Breast epithelium (tissue), 4 donors: Measurements from ENCODE around the gene RPL13A. TPM values are rescaled to one million over a fixed set of nuclear protein-coding genes. Genes with fewer than 3 reads are reported as not detected.
A peak's percentile ranks its signal among the peaks of the same experiment; 100 is the strongest.

Experiments
- DNase-seq, 2 donors: peaks; one replicate each; pipeline ENCODE4 v3.0.0-alpha.2; 2019; ENCODE audit warnings: low spot score in 2 of 2
- H3K27ac ChIP-seq, 2 donors: fragments of 200-600 bp; sonication (generic) in 1 of 2; one replicate each; pipeline ENCODE4 v1.5.1; 2016 to 2019; ENCODE audit warnings: mild to moderate bottlenecking in 1 of 2
- H3K27me3 ChIP-seq, 2 donors: fragments of 200-600 bp; sonication (generic) in 1 of 2; one replicate each; pipeline versions ENCODE4 v1.5.1 to v1.6.0; 2017 to 2019; ENCODE audit warnings: control low read depth in 1 of 2, mild to moderate bottlenecking in 1 of 2
- H3K36me3 ChIP-seq: fragments of 200-600 bp; one replicate; pipeline ENCODE4 v1.5.1; 2019
- H3K4me1 ChIP-seq, 2 donors: fragments of 200-600 bp; sonication (generic); one replicate each; pipeline ENCODE4 v1.5.1; 2016 to 2019; ENCODE audit warnings: control low read depth in 1 of 2
- H3K4me3 ChIP-seq, 3 donors: fragments of 200-600 bp; sonication (generic); 1 replicate in 2 of 3; 2 replicates in 1 of 3; pipeline ENCODE4 v1.5.1; 2016 to 2019; ENCODE audit warnings: mild to moderate bottlenecking in 3 of 3, moderate library complexity in 2 of 3
- H3K9me3 ChIP-seq, 2 donors: fragments of 200-600 bp; sonication (generic) in 1 of 2; one replicate each; pipeline ENCODE4 v1.5.1; 2016 to 2019; ENCODE audit warnings: control low read depth in 1 of 2
- POLR2A ChIP-seq: fragments of 450-650 bp; IDR thresholded peaks from one replicate; pipeline ENCODE4 v1.6.1; 2016; ENCODE audit warnings: antibody characterized with exemption, mild to moderate bottlenecking, moderate library complexity
- POLR2AphosphoS5 ChIP-seq, 3 donors: sonication (generic); formaldehyde crosslinking; IDR thresholded peaks; one replicate each; pipeline ENCODE4 v1.6.1; 2017; ENCODE audit warnings: antibody characterized with exemption in 3 of 3
- intact Hi-C: fragments of 100-400 bp; cut with DNase I; formaldehyde crosslinking; loops from one replicate; pipeline ENCODE4 v1.15.1; 2023; ENCODE audit warnings: low total_unique reads
- total RNA-seq, 3 donors: library from RNA; depleted of rRNA; stranded (reverse); fragments of >200 nt; gene quantifications; one replicate each; pipeline ENCODE4 v1.1.0, GENCODE V29; 2016
- TF ChIP-seq, protein P1 (sequence below), 3 donors: fragments of 450-650 bp; IDR thresholded peaks; one replicate each; pipeline ENCODE4 v1.5.1; 2016 to 2017; ENCODE audit warnings: antibody characterized with exemption in 3 of 3, mild to moderate bottlenecking in 3 of 3, moderate library complexity in 3 of 3

RPL13A gene
- total RNA-seq, 3 donors from 2014 or later, result 3,591 to 5,468 (median 4,346) TPM

DNA sequence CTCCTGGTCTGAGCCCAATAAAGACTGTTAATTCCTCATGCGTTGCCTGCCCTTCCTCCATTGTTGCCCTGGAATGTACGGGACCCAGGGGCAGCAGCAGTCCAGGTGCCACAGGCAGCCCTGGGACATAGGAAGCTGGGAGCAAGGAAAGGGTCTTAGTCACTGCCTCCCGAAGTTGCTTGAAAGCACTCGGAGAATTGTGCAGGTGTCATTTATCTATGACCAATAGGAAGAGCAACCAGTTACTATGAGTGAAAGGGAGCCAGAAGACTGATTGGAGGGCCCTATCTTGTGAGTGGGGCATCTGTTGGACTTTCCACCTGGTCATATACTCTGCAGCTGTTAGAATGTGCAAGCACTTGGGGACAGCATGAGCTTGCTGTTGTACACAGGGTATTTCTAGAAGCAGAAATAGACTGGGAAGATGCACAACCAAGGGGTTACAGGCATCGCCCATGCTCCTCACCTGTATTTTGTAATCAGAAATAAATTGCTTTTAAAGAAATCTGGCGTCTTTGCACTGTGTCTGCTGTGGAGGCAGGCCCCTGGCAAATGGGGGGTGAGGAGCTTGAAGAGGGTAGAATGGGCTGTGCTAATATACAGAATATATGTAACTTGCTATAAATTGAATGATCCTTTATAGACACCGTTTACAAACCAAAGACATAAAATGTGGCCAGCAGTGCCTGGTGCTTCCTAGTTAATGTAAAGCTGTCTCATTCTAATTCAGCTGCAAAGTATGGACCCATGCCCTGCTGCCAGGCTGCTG lies 4.6 kb downstream of the RPL13A start:
- Histone ChIP-seq H3K27me3 (no peaks in the 10 kb centered on the region), H3K27ac (no peak overlapping the region), H3K9me3 (no peaks in the 10 kb centered on the region), H3K36me3 (peaks cover 14% of the 10 kb centered on the region), H3K4me1 (peaks cover 0 to 12% of the 10 kb centered on the region in 2 donors), H3K4me3 (no peak overlapping the region)
- DNase-seq, result no peak
- intact Hi-C loops, result loop anchor here (1.0 to 10.0 kb wide), 2 partner anchors 18 to 173 kb away; partner anchors contain the start of genes BCL2L12 and IRF3
- TF ChIP-seq, protein P1, sequence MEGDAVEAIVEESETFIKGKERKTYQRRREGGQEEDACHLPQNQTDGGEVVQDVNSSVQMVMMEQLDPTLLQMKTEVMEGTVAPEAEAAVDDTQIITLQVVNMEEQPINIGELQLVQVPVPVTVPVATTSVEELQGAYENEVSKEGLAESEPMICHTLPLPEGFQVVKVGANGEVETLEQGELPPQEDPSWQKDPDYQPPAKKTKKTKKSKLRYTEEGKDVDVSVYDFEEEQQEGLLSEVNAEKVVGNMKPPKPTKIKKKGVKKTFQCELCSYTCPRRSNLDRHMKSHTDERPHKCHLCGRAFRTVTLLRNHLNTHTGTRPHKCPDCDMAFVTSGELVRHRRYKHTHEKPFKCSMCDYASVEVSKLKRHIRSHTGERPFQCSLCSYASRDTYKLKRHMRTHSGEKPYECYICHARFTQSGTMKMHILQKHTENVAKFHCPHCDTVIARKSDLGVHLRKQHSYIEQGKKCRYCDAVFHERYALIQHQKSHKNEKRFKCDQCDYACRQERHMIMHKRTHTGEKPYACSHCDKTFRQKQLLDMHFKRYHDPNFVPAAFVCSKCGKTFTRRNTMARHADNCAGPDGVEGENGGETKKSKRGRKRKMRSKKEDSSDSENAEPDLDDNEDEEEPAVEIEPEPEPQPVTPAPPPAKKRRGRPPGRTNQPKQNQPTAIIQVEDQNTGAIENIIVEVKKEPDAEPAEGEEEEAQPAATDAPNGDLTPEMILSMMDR (IDR thresholded peaks at IDR 0.05), result no peak
- TF ChIP-seq POLR2A (no peak), POLR2AphosphoS5 (IDR thresholded peaks at IDR 0.05) (no peak)

GRCh38 chr19:49492573-49493405 lies 5.4 kb downstream of the RPL13A start:
- Histone ChIP-seq H3K4me3 (no peak overlapping the region), H3K36me3 (peaks cover 14% of the 10 kb centered on the region), H3K9me3 (no peaks in the 10 kb centered on the region), H3K4me1 (peaks cover 3 to 17% of the 10 kb centered on the region in 2 donors), H3K27ac (no peak overlapping the region), H3K27me3 (no peaks in the 10 kb centered on the region)
- DNase-seq, result no peak
- TF ChIP-seq POLR2AphosphoS5 (IDR thresholded peaks at IDR 0.05) (peak in 1 of 3 donors; percentile 38), POLR2A (no peak)
- TF ChIP-seq, protein P1 (IDR thresholded peaks at IDR 0.05), result no peak
- intact Hi-C loops, result loop anchor here (10.0 kb wide), 1 partner anchor 172 kb away; the partner anchor contains the start of genes BCL2L12 and IRF3

DNA sequence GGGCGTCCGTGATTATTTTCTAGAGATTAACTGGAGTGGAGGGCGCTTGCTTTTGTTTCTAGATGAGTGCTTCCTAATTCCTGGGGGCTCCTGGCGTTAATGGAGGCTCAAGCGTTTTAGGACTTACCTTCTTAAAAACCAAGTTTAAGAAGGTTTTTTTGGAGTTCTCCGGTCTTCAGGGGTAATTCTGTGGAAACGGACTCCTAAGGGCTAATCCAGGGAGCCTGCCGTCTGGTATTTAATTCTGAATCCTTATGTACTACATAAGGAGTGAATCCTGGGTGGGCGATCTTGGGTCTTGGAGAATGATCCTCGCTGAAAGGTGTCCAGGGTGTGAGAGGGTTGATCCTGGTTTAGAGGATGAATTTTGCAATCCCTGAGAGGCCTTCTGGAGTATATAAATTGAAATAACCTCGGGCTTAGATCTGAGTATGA lies 9.2 kb downstream of the RPL13A start:
- Histone ChIP-seq H3K36me3 (no peaks in the 10 kb centered on the region), H3K27me3 (no peaks in the 10 kb centered on the region), H3K4me3 (peak overlapping the region; percentile 57 to 73 (median 66)), H3K27ac (peak overlapping the region; percentile 95 to 97), H3K4me1 (peaks cover 3 to 14% of the 10 kb centered on the region in 2 donors), H3K9me3 (no peaks in the 10 kb centered on the region)
- intact Hi-C loops, result loop anchor here (10.0 kb wide), 1 partner anchor 168 kb away; the partner anchor contains the start of genes BCL2L12 and IRF3
- DNase-seq, result no peak
- TF ChIP-seq POLR2AphosphoS5 (IDR thresholded peaks at IDR 0.05), result no peak
- TF ChIP-seq POLR2A, result peak; percentile 3

GRCh38 chr19:49497047-49497788 lies 9.8 kb downstream of the RPL13A start:
- TF ChIP-seq, protein P1 (IDR thresholded peaks at IDR 0.05), result no peak
- TF ChIP-seq POLR2A, result no peak
- TF ChIP-seq POLR2AphosphoS5 (IDR thresholded peaks at IDR 0.05), result no peak
- DNase-seq, result no peak

DNA sequence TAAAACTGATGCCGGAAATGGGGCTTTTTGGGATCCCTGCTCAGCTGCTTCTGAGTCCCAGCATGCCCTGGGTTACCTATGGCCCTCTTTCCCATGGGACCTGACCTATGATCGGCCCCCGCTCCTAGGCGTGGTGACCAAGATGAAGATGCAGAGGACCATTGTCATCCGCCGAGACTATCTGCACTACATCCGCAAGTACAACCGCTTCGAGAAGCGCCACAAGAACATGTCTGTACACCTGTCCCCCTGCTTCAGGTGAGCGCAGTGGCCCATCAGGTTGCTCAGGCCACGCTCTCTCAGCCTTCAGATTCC lies 10.3 kb downstream of the RPL13A start:
- TF ChIP-seq POLR2AphosphoS5 (IDR thresholded peaks at IDR 0.05) (no peak), POLR2A (no peak)
- TF ChIP-seq, protein P1 (IDR thresholded peaks at IDR 0.05), result no peak
- peaks cover 3 to 14% of the 10 kb centered on the region in 2 donors for H3K4me1 ChIP-seq
- no peaks in the 10 kb centered on the region for H3K36me3 ChIP-seq
- no peak for DNase-seq
- H3K4me3 ChIP-seq, result peak overlapping the region in 2 of 3 donors; percentile 66 to 73
- no peaks in the 10 kb centered on the region for H3K9me3 ChIP-seq
- no peaks in the 10 kb centered on the region for H3K27me3 ChIP-seq
- intact Hi-C loops, result loop anchor here (10.0 kb wide), 1 partner anchor 167 kb away; the partner anchor contains the start of genes BCL2L12 and IRF3
- H3K27ac ChIP-seq, result peak overlapping the region; percentile 95 to 97

More at GRCh38 chr19:49497047-49497788, 9.8 kb downstream of the RPL13A start:
- intact Hi-C loops, result loop anchor here (10.0 kb wide), 1 partner anchor 168 kb away; the partner anchor contains the start of genes BCL2L12 and IRF3
- Histone ChIP-seq H3K4me3 (peak overlapping the region; percentile 57 to 73 (median 66)), H3K9me3 (no peaks in the 10 kb centered on the region), H3K27me3 (no peaks in the 10 kb centered on the region), H3K27ac (peak overlapping the region; percentile 95 to 97), H3K36me3 (no peaks in the 10 kb centered on the region), H3K4me1 (peaks cover 3 to 14% of the 10 kb centered on the region in 2 donors)
